Activated gamma-delta T cell treated with anti-CD3 and anti-CD28 coated beads, Interleukin-2, amount 50 U/mL, for 16 hours (primary cell): ENCODE data around the gene SERPINA4.

Experiments
- DNase-seq: peaks from one replicate; pipeline ENCODE4 v3.0.0-alpha.2; 2020; ENCODE audit warnings: low read depth

Gene SERPINA4

GRCh38 chr14:94560751-94561655 is at the start of gene SERPINA4:
Gene SERPINA4 (plus strand): TSS chr14:94561442. CDS start chr14:94563483, 2,041 bp downstream.
- DNase-seq, result no peak

DNA sequence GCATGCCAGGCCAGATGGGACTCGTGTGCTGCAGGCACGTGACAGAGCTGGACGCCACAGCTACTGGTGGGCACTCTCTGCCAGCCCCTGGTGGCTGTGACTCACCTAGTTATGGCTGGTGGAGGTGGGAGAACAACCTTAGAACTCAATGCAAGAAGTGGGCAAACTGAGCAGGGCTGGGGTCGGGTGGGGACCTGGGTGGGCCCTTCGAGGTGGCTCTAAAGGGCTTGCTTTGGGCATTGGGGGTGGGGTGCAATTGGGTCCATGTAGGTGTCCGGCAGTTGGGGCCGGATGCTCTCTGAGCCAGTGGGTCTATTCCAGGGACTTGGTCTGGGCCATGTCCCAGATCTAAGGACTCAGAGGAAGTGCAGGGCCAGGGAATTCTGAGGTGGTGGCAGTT is 46.9 kb upstream of the SERPINA4 start:
- no peak for DNase-seq

DNA sequence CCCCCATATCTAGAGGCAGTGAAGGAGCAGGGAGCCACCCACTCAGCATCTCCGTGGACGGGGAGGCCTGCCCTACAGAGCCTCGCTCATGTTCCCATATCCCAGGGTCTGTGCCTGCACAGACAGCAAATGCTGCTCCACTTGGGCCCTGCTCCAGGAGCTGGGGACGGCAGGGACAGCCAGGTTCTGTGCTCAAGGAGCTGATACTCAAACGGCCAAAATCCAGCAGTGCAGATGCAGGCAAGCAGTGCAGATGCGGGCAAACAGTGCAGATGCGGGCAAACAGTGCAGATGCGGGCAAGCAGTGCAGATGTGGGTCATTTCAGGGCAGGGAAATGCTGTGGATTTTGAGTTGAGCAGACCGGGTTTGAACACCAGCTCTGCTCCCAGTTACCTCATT is 45.8 kb upstream of the SERPINA4 start:
- no peak for DNase-seq

- DNase-seq, result no peak
Observed at GRCh38 chr14:94515856-94516255, 45.4 kb upstream of the SERPINA4 start.

- DNase-seq, result no peak
Observed at GRCh38 chr14:94517248-94517640, 44.0 kb upstream of the SERPINA4 start.

- DNase-seq, result no peak
Observed at GRCh38 chr14:94517641-94518257, 43.5 kb upstream of the SERPINA4 start.

- DNase-seq, result no peak
Observed at GRCh38 chr14:94521375-94522114, 39.7 kb upstream of the SERPINA4 start.

DNA sequence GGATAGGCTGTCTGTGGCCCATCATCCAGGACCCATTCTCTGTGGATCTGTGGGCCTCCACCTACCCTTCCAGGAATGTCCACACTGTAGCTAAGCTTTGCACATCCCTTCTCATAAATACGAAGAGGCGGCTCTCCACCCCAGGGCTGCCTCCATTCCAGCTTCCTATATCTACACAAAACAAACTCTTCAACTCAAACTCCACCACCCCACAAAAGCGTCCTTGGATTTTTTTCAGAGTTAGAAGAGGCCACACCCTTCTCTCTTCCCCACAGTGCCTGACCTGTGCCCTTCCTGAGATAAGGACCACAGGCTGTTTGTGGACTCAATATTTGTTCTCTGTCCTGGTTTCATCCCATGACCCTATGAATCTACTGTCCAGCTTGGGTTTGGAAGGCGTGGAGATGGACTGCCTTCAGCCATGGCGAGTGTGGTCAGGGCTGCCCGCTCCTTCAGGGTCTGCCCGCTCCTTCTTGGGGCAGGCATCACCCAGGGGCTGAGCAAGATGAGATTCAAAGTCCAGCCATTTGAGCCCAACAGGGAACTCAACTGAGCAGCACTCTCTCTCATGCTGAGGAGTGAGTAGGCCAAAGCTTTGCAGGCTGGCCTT is 39.0 kb upstream of the SERPINA4 start:
- no peak for DNase-seq

GRCh38 chr14:94523265-94523664 is 38.0 kb upstream of the SERPINA4 start:
- no peak for DNase-seq

GRCh38 chr14:94524093-94524492 is 37.1 kb upstream of the SERPINA4 start:
- no peak for DNase-seq

DNA sequence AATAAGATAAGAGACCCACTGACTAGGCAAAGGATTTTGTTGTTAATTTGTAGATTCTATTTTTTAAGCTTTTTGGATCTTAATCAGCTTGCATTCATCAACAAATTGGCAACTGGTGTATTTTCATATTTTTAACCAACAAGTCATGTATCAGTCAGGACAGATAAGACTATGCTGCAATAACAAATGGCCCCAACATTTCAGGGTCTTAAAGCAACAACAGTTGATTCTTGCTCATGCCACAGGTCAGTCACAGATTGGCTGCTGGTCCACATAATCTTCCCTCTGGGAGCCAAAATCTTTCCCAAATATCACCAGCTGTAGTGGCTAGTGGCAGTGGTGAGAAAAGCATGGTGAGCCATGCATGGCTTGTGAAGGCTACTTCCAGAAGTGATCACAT is 30.1 kb upstream of the SERPINA4 start:
- DNase-seq, result no peak

- no peak for DNase-seq
Observed at GRCh38 chr14:94532447-94532846, 28.8 kb upstream of the SERPINA4 start.

DNA sequence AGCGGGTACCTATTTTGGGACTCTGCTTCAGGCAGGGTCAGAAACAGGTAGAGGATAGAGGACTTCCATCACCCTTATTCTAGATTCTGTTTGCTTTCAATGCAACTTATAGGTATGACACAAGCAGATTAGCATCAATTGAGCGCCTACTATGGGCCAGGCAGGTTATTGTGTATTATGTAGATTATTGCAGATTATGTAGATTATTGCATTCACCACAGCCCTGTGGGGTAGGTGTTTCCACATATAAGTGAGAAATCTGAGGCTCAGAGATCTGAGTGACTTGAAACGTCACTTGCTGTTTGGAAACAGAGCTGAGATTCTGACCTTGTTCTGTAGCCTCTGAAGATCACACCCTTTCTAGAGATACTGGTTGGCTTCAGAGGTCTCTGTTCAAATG is 25.7 kb upstream of the SERPINA4 start:
- no peak for DNase-seq

- no peak for DNase-seq
Observed at GRCh38 chr14:94536836-94537235, 24.4 kb upstream of the SERPINA4 start.

DNA sequence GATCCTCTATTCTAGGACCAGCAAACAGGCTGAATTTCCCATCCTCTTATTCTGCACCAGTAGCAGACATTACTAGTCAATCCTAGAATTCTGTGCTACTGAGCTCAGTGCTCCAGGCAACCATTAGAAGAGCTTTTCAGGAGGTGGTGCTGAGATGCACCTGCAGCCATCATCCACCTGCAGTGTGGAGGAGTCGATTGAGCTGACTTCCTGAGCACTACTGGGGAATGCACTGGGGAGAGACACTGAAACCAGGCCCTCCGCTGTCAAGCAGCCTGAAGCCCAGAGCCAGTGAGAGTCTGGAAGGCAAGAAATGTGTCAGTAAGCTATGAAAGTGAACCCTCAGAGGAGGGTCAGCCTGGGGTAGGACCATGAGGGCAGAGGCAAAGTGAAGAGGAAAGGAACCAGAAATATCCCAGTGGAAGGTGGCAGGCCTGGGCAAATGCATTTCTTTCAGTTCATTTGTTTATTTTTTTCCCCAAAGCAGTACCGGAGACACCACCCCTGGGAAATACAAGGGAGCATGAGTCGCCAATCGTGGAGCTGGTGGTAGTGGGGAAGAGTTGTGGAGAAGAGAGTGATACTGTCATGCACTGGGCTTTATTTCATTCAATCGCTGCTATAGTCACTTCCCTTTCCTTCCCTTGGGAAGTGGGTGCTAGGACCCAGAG is 23.0 kb upstream of the SERPINA4 start:
- DNase-seq, result no peak

DNA sequence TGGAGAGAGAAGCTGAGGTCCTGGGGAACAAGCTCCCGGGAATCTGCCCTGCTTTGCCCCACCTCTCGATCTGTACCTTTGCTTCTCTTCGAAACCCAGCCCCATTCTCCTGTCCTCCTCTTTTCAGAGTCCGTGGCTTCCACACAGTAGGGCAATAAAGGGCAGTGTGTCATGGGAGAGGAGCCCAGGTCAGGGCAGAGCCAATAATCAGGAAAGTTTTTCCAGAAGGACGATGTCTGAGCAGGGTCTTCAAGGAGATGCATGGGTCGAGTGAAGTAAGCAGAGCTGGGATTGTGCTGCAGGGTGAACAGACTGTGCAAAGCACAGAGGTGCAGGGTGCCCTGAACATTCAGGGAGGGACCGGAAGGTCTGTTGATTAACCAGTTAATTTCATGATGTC is 22.1 kb upstream of the SERPINA4 start:
- DNase-seq, result no peak

GRCh38 chr14:94540031-94540794 is 21.0 kb upstream of the SERPINA4 start:
- no peak for DNase-seq

- no peak for DNase-seq
Observed at GRCh38 chr14:94541234-94541975, 19.8 kb upstream of the SERPINA4 start.

GRCh38 chr14:94542111-94542810 is 19.0 kb upstream of the SERPINA4 start:
- no peak for DNase-seq
